GM18502 (cell line): Measurements from ENCODE around the gene OLFM1.
"Not testable (repeated sequence)": the region's sequence is repeated elsewhere in the genome, so short reads cannot be mapped to it uniquely, and the experiment has no call there.

Source experiments
- ATAC-seq: cut with Tn5 transposase; IDR thresholded peaks from one replicate; pipeline ENCODE4 v1.9.1; 2021; ENCODE audit warnings: mild to moderate bottlenecking; ENCODE audit not compliant: unreplicated experiment, poor library complexity

The OLFM1 gene

GRCh38 chr9:135103931-135104639 lies 16.6 kb downstream of the OLFM1 start:
- ATAC-seq: no peak

- no peak for ATAC-seq
These were observed 17.3 kb downstream of the OLFM1 start for GRCh38 chr9:135104761-135105160.

GRCh38 chr9:135105211-135105745 lies 17.8 kb downstream of the OLFM1 start:
- no peak for ATAC-seq

- no peak for ATAC-seq
These were observed 18.5 kb downstream of the OLFM1 start for GRCh38 chr9:135105938-135106491.

GRCh38 chr9:135106551-135107270 lies 19.2 kb downstream of the OLFM1 start:
- no peak for ATAC-seq

GRCh38 chr9:135107581-135108235 lies 20.2 kb downstream of the OLFM1 start:
- ATAC-seq: no peak

- no peak for ATAC-seq
These were observed 21.5 kb downstream of the OLFM1 start for GRCh38 chr9:135108831-135109510.

- no peak for ATAC-seq
These were observed 22.2 kb downstream of the OLFM1 start for GRCh38 chr9:135109650-135110049.

- ATAC-seq: no peak
These were observed 22.9 kb downstream of the OLFM1 start for GRCh38 chr9:135110416-135110815.

GRCh38 chr9:135111600-135111999 lies 24.1 kb downstream of the OLFM1 start:
- ATAC-seq: not testable (repeated sequence)

- no peak for ATAC-seq
These were observed 28.9 kb downstream of the OLFM1 start for GRCh38 chr9:135116371-135116770.

GRCh38 chr9:135116881-135117280 lies 29.4 kb downstream of the OLFM1 start:
- ATAC-seq: no peak

- ATAC-seq: no peak
These were observed 29.8 kb downstream of the OLFM1 start for GRCh38 chr9:135117281-135117680.

- no peak for ATAC-seq
These were observed 32.1 kb downstream of the OLFM1 start for GRCh38 chr9:135119496-135120064.

GRCh38 chr9:135120249-135120648 lies 32.8 kb downstream of the OLFM1 start:
- no peak for ATAC-seq

- ATAC-seq: no peak
These were observed 34.8 kb downstream of the OLFM1 start for GRCh38 chr9:135122316-135122715.

GRCh38 chr9:135123126-135123772 lies 35.8 kb downstream of the OLFM1 start:
- no peak for ATAC-seq

GRCh38 chr9:135123773-135124134 lies 36.3 kb downstream of the OLFM1 start:
- no peak for ATAC-seq

- no peak for ATAC-seq
These were observed 39.2 kb downstream of the OLFM1 start for GRCh38 chr9:135126451-135127187.
